K562 (cell line): ENCODE measurements around the gene NDUFB10. TPM values are rescaled to one million over a fixed set of nuclear protein-coding genes. Genes with fewer than 3 reads are reported as not detected.

Source experiments
- CBFA2T3 ChIP-seq: fragments of 450-650 bp; IDR thresholded peaks from 2 replicates; pipeline ENCODE4 v1.6.1; 2017
- CBX5 ChIP-seq: IDR thresholded peaks from 2 replicates; pipeline ENCODE4 v1.6.1; 2014; ENCODE audit warnings: low read depth, borderline replicate concordance
- E2F4 ChIP-seq: sonication (generic); formaldehyde crosslinking; IDR thresholded peaks from 2 replicates; pipeline ENCODE4 v1.8.0; 2022; ENCODE audit warnings: mild to moderate bottlenecking, low read depth, missing genetic modification reagents
- EHMT2 ChIP-seq: fragments of 450-650 bp; IDR thresholded peaks from 2 replicates; pipeline ENCODE4 v1.6.1; 2018; ENCODE audit warnings: antibody characterized with exemption
- HDAC8 ChIP-seq: fragments of 450-650 bp; IDR thresholded peaks from 2 replicates; pipeline ENCODE4 v1.6.1; 2016; ENCODE audit warnings: mild to moderate bottlenecking, missing genetic modification characterization, moderate library complexity, missing compliant biosample characterization
- IRF2 ChIP-seq: sonication (generic); formaldehyde crosslinking; IDR thresholded peaks from 2 replicates; pipeline ENCODE4 v1.8.1; 2022; ENCODE audit warnings: mild to moderate bottlenecking, missing genetic modification reagents
- RFX1 ChIP-seq: fragments of 450-650 bp; IDR thresholded peaks from 2 replicates; pipeline ENCODE4 v1.6.1; 2016; ENCODE audit warnings: mild to moderate bottlenecking, moderate library complexity
- SAP30 ChIP-seq: fragments of 200-600 bp; sonication (generic); IDR thresholded peaks from 2 replicates; pipeline ENCODE4 v1.6.1; 2012; ENCODE audit warnings: borderline replicate concordance, low read depth, mild to moderate bottlenecking, moderate library complexity, low read length, control low read depth, inconsistent platforms; ENCODE audit not compliant: insufficient read depth, poor library complexity, severe bottlenecking
- STAT5A ChIP-seq: IDR thresholded peaks from 2 replicates; pipeline ENCODE4 v1.6.1; 2012; ENCODE audit warnings: low read length, inconsistent platforms, borderline replicate concordance
- TARDBP ChIP-seq: fragments of 450-650 bp; IDR thresholded peaks from 2 replicates; pipeline ENCODE4 v1.6.1; 2016
- TCF3 ChIP-seq: sonication (generic); formaldehyde crosslinking; IDR thresholded peaks from 2 replicates; pipeline ENCODE4 v1.4.0; 2020; ENCODE audit warnings: mild to moderate bottlenecking, missing genetic modification reagents
- TOE1 ChIP-seq, 2 experiments: fragments of 450-650 bp in 1 of 2; sonication (generic) in 1 of 2; formaldehyde crosslinking in 1 of 2; IDR thresholded peaks; 2 replicates each; pipeline versions ENCODE4 v1.7.1 to v1.8.0; 2016 to 2022; ENCODE audit warnings: borderline replicate concordance in 2 of 2, mild to moderate bottlenecking in 2 of 2, antibody characterized with exemption in 1 of 2, inconsistent platforms in 1 of 2, low read depth in 1 of 2, missing genetic modification reagents in 1 of 2, moderate library complexity in 1 of 2
- ZBTB8A ChIP-seq: fragments of 450-650 bp; IDR thresholded peaks from 2 replicates; pipeline ENCODE4 v1.6.1; 2018; ENCODE audit warnings: mild to moderate bottlenecking, moderate library complexity; ENCODE audit not compliant: partially characterized antibody
- ZNF140 ChIP-seq: fragments of 250-450 bp; sonication (Bioruptor Pico); IDR thresholded peaks from 2 replicates; pipeline ENCODE4 v1.8.0; 2021; ENCODE audit warnings: moderate library complexity, mild to moderate bottlenecking, inconsistent platforms
- ZNF197 ChIP-seq: fragments of 200-800 bp; sonication (Bioruptor generic); IDR thresholded peaks from 2 replicates; pipeline ENCODE4 v1.6.1; 2016; ENCODE audit warnings: low read depth, missing genetic modification characterization, missing compliant biosample characterization
- ZNF324 ChIP-seq: fragments of 250-450 bp; sonication (Bioruptor Pico); IDR thresholded peaks from 2 replicates; pipeline ENCODE4 v1.4.0; 2020; ENCODE audit warnings: mild to moderate bottlenecking
- ZNF830 ChIP-seq: fragments of 250-450 bp; sonication (Bioruptor Pico); IDR thresholded peaks from 2 replicates; pipeline ENCODE4 v1.5.0; 2021; ENCODE audit warnings: mild to moderate bottlenecking
- polyA plus RNA-seq, 8 experiments: library from polyadenylated mRNA; depleted of rRNA in 4 of 8; stranded (reverse) in 5 of 8; unstranded in 3 of 8; fragments of >200 nt; fragmentation: Nextera tagmentation in 2 of 8; fragmentation: Illumina TruSeq in 1 of 8; extraction: Ambion mirVana in 2 of 8; extraction: Trizol in 1 of 8; gene quantifications; 2 replicates each; pipeline versions ENCODE4 v1.2.1 to v1.2.3, GENCODE V29; 2011 to 2014; ENCODE audit warnings: inconsistent platforms in 1 of 8, missing spikeins in 1 of 8
- total RNA-seq, 7 experiments: library from RNA; depleted of rRNA in 6 of 7; stranded (reverse); fragments of >200 nt in 6 of 7; fragmentation: Illumina TruSeq in 2 of 7; extraction: Trizol in 2 of 7; gene quantifications; 2 replicates each; pipeline versions ENCODE4 v1.2.1 to v1.2.3, GENCODE V29; 2011 to 2021; ENCODE audit warnings: low replicate concordance in 1 of 7
- TF ChIP-seq, protein P1 (sequence below): fragments of 250-450 bp; sonication (Bioruptor Pico); IDR thresholded peaks from 2 replicates; pipeline ENCODE4 v1.8.0; 2021; ENCODE audit warnings: borderline replicate concordance, mild to moderate bottlenecking, moderate library complexity; ENCODE audit not compliant: poor library complexity, severe bottlenecking
- TF ChIP-seq, protein P2 (sequence below): IDR thresholded peaks from 2 replicates; pipeline ENCODE4 v1.6.1; 2014; ENCODE audit warnings: antibody characterized with exemption
- TF ChIP-seq, protein P3 (sequence below): IDR thresholded peaks from 2 replicates; pipeline ENCODE4 v1.6.1; 2011; ENCODE audit warnings: borderline replicate concordance, low read depth, mild to moderate bottlenecking, moderate library complexity, low read length; ENCODE audit not compliant: insufficient read depth, poor library complexity, severe bottlenecking

Gene NDUFB10
- total and polyA plus RNA-seq, 9 of the 15 experiments (the other 6 are each of a cell fraction or from before 2014, with no cell fraction given), result 69.3 to 527 (median 161) TPM

DNA sequence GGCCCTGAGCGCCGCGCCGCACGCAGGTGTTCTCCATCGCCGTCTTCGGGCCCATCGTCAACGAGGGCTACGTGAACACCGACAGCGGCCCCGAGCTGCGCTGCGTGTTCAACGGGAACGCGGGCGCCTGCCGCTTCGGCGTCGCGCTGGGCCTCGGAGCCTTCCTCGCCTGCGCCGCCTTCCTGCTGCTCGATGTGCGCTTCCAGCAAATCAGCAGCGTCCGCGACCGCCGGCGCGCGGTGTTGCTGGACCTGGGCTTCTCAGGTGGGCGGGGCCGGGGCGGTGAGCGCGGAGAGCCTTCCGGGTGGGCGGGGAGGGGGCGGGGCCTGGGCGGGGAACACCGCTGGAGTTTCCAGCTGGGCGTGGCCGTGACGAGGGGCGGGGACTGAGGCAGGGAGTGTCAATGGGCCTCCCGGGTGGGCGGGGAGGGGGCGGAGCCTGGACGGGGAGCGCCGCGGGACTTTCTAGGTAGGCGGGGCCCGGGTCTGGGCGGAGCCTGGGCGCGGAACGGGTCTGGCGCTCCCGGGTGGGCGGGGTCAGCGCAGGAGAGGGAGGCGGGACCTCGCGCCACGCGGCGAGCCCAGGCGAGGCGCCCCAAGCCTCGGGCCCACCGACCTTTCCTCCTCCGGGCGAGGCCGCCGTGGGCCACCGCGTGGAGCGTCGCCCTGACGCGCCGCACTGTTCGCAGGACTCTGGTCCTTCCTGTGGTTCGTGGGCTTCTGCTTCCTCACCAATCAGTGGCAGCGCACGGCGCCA is 32.8 kb downstream of the NDUFB10 start (continued):
- TF ChIP-seq, protein P1, sequence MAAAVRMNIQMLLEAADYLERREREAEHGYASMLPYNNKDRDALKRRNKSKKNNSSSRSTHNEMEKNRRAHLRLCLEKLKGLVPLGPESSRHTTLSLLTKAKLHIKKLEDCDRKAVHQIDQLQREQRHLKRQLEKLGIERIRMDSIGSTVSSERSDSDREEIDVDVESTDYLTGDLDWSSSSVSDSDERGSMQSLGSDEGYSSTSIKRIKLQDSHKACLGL (CRISPR knock-in tag), result peak; percentile 31
- TF ChIP-seq ZNF197 (CRISPR knock-in tag) (no peak), CBFA2T3 (no peak), ZNF324 (CRISPR knock-in tag) (no peak), CBX5 (no peak), TCF3 (CRISPR knock-in tag) (no peak; the same call in 1 of the 2 replicates), ZNF830 (CRISPR knock-in tag) (no peak), ZNF140 (CRISPR knock-in tag) (no peak), RFX1 (no peak), SAP30 (no peak), TARDBP (peak; percentile 55; the same call in 1 of the 2 replicates), HDAC8 (tag) (no peak), IRF2 (0 out of 2 replicates have a peak, but pooled peaks have one; percentile 55), ZBTB8A (no peak), STAT5A (no peak), EHMT2 (no peak), TOE1 (IDR thresholded peaks at IDR 0.05; ENCODE audit: borderline replicate concordance) (no peak), TOE1 (CRISPR knock-in tag; IDR thresholded peaks at IDR 0.05; ENCODE audit: borderline replicate concordance, low read depth) (0 out of 2 replicates have a peak, but pooled peaks have one; percentile 89), E2F4 (CRISPR knock-in tag) (0 out of 2 replicates have a peak, but pooled peaks have one; percentile 41)
- TF ChIP-seq, protein P2, sequence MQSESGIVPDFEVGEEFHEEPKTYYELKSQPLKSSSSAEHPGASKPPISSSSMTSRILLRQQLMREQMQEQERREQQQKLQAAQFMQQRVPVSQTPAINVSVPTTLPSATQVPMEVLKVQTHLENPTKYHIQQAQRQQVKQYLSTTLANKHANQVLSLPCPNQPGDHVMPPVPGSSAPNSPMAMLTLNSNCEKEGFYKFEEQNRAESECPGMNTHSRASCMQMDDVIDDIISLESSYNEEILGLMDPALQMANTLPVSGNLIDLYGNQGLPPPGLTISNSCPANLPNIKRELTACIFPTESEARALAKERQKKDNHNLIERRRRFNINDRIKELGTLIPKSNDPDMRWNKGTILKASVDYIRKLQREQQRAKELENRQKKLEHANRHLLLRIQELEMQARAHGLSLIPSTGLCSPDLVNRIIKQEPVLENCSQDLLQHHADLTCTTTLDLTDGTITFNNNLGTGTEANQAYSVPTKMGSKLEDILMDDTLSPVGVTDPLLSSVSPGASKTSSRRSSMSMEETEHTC, result no peak
- TF ChIP-seq, protein P3, sequence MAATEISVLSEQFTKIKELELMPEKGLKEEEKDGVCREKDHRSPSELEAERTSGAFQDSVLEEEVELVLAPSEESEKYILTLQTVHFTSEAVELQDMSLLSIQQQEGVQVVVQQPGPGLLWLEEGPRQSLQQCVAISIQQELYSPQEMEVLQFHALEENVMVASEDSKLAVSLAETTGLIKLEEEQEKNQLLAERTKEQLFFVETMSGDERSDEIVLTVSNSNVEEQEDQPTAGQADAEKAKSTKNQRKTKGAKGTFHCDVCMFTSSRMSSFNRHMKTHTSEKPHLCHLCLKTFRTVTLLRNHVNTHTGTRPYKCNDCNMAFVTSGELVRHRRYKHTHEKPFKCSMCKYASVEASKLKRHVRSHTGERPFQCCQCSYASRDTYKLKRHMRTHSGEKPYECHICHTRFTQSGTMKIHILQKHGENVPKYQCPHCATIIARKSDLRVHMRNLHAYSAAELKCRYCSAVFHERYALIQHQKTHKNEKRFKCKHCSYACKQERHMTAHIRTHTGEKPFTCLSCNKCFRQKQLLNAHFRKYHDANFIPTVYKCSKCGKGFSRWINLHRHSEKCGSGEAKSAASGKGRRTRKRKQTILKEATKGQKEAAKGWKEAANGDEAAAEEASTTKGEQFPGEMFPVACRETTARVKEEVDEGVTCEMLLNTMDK, result no peak
